SKM-1 treated with dmso at 0.1 percent for 144 hours (cell line): Measurements from ENCODE around the gene XPO4.

Source experiments
- DNase-seq: peaks from one replicate; lab custom pipeline; 2025; ENCODE audit not compliant: unreplicated experiment; lab: John Stamatoyannopoulos, UW

The XPO4 gene

DNA sequence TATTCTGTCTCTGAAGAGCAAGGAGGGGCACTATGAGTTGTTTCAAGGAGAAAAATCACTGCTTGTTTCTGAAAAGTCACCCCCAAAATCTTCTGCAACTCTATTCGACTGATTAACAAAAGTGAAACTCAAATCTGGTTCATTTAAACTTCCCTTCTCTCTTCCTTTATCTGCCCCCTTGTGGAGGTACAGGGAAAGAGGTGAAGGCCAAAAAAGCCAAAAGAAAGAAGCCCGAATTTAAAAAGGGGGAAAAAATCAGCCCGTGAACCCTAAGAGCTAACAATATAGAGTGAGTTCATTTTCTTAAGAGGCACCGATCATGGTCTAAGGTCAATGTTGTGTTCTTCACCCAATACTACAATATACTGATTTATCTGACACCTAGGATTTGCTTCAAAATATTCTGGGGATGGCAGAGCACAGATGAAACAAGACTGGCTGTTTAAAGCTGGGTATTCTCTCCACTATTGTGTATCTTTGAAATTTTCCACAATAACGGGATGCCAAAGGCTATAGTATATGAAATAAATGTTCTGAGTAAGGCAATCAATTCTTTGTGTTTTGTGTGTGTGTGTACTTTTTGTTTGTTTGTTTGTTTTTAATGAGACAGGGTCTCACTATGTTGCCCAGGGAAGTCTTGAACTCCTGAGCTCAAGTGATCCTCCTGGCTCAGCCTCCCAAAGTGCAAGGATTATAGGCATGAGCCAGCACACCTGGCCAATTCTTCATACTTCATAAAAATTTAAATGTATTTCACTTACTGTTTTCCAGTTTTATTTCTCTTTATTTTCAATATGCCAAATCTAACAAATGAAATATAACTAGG is 73.8 kb downstream of the XPO4 start:
- peak; percentile 67 for DNase-seq

GRCh38 chr13:20826843-20827560 is 75.5 kb downstream of the XPO4 start:
- DNase-seq: no peak

- no peak for DNase-seq
Observed at GRCh38 chr13:20826301-20826700, 76.2 kb downstream of the XPO4 start.

- no peak for DNase-seq
Observed at GRCh38 chr13:20825477-20825875, 77.1 kb downstream of the XPO4 start.

GRCh38 chr13:20824762-20825476 is 77.6 kb downstream of the XPO4 start:
- no peak for DNase-seq

GRCh38 chr13:20823071-20823470 is 79.5 kb downstream of the XPO4 start:
- DNase-seq: no peak

DNA sequence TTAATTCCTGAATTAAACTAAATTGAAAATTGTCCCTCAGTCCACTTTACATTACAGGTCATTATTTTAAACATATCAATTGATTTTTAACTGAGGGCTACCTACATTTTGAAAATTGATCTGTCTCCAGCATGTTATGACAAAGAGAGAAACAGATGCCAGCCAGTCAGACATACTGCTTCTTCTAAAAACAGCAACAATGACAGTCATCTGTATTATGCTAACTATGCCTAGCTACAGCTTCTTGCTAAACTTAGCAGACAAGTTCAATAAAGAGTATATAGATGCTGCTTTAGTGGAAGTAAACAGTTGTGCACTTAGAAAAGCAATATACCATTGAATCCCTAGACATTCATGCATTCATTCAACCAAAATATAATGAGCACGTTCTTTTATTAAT is 80.1 kb downstream of the XPO4 start:
- DNase-seq: no peak

GRCh38 chr13:20819715-20820114 is 82.8 kb downstream of the XPO4 start:
- no peak for DNase-seq

- DNase-seq: no peak
Observed at GRCh38 chr13:20815464-20815863, 87.1 kb downstream of the XPO4 start.

DNA sequence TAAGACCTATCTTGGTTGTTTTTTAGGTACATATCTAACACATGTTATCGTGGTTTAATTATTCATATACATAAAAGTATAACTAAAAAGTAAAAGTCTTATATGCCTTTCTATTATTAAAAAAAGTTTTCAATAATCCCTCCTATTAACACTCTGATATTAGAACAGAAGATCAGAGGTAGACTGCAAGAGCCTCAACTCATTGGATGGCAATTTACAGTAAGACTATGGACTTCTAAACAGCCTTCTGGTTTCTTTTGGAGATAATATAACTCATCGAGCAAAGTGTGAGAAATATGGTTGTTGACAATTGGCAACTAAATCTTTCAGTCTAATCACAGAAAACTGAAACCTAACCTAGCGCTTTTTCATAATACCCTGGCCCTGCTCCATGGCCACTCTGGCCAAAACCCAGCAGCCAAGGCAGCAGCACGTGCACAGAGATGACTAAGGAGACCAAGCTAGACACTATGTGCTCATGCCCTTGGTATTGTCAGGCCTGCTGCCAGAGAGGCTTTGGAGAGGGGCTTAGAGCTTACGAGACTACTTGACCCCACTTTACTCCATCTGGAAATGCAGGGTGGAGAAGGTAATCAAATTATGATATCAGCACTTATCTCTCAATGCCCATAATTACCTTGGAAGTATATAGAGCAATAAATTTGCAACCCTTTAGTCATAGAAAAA is 88.2 kb downstream of the XPO4 start:
- DNase-seq: no peak

DNA sequence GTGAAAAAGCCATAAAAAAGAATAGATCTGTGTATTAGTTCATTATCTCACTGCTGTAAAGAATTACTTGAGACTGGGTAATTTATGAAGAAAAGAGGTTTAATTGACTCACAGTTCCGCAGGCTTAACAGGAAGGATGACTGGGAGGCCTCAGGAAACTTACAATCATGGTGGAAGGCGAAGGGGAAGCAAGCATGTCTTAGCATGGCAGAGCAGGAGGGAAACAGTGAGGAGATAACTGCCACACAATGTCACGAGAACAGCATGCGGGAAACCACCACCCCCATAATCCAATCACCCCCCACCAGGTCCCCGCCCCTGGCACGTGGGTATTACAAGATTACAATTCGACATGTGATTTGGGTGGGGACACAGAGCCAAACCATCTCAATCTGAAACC is 89.7 kb downstream of the XPO4 start:
- no peak for DNase-seq

DNA sequence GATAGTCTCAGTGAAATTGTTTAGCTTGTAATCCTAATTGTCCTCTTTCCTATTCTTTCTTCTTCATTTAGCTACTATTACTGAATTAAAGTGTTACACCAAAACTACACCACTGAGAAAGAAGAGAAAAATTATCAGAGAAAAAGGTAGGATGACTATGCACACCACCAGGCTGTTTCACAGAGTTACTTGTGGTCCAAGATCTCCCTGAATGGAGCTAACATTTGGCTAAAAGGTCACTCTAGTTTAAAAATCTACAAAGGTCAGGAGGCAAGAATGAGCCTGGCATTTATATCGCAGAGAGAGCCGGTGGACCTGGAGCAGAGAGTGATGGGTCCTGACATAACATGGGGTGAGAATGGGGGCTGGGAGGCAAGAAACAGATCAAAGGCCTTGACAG is 91.7 kb downstream of the XPO4 start:
- no peak for DNase-seq

DNA sequence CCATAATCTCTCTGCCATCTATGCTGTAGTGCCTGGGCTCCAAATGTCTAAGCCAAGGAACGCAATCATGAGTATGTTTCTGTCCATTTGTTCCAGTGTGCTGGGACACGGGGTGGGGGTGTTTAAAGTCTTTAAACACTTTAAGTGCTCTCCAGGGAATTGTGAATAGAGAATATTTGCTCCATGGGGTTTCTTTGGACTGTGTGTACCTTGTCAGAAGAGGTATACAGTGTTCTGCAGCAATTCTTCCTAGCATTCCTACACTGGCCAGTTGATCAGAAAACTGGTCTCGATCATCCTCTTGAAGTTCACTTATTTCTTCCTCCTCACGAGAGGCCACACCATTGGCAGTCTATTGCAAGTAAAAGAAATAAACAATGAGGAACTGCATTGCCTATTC is 93.7 kb downstream of the XPO4 start:
- DNase-seq: no peak

- DNase-seq: no peak
Observed at GRCh38 chr13:20803180-20803965, 99.2 kb downstream of the XPO4 start.

DNA sequence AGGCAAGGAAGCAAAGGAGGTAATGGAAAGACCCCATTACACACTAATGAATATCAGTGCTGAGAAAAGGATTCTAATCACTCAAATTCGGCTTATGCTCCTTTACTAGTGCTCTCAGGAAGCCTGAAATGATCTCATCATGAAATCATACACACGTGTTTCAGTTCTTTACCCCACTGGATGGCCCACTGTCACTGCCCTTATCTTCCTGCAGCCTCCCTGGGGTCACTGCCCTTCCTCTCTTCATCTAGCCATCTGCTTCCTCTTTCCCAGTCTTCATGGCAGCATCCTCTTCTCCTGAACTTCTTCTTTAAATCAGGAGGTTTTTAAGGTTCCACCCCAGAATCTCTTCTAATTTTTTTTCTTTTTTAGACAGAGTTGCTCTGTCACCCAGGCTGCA is 100.8 kb downstream of the XPO4 start:
- peak; percentile 31 for DNase-seq

DNA sequence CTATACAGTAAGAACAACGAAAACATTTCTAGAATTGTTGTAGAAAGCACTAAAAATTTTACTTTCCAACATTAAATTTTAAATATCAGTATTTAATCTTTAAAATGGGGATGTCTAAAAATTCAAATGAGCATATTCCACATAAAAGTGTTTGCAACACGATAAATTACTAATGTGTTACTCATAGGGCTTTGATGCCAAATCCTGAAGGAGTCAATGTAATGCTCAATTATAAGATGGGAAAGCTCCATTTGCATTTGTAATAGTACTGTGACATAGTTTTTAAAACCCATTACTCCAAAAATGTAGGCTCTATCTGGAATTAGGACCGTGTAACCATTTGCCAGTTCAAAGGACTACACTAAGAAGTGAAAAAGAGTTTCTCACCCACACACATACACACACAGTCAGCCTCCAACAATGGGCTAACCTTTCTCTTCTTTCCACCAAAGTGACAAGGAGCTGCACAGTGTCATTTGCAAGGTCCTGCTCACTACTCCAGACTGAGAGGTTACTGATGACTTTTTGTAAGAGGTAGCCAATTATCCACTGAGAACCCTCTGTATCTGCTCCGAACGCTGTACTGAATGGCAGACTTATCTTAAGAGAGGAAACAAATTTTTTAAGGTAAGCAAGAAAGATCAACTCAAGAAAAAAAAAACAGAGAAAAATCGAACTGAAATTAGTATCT is 102.7 kb downstream of the XPO4 start:
- no peak for DNase-seq

- no peak for DNase-seq
Observed at GRCh38 chr13:20798027-20798426, 104.5 kb downstream of the XPO4 start.

DNA sequence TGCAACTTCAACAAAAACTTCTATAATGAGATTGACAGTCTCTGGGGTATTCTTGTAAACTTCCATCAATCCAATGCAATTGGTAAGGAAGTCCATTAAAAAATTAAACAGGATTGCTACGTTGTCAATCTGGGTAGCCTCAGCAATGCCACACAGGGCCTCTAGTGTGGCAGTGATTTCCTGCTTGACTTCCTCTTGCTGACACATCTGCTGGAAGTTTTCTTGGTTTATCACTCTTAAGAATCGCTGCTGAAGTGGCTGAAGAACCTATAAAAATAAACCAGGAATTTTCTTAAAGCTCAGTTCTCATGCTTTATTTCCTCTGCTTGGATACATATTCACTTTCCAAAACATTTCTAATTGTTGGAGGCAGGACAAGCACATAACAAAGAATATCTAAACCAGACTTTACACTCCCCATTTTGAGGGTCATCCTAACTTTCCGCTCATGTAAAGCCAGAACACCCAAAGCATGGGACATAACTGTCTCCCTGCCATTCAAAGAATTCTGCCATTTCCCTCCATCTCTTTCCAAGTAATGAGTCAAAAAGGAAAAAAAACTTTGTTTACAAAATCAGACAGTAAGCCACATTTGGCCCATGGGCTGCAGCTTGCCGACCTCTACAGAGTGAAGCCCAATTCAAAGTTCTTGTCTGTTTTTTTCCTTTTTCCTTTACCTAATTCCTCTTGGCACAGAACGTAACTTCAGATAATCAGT is 105.6 kb downstream of the XPO4 start:
- DNase-seq: no peak

DNA sequence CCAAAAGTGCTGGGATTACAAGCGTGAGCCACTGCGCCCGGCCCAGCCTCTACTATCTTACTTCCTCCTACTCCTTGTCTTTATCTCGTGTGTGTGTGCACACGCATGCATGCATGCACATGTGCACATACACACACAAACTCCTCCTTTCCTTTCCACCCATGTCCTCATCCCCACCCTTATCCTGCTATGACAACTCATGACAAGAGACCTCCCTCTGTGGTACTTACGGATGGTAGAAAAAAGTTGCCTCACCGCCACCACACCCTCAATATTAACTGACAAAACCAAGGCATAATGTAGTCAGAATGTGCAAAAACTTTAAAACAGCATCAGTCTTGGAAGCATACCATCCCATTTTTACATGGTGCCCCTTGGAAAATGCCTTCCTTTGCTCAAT is 112.9 kb downstream of the XPO4 start:
- DNase-seq: no peak
